GM18517 (cell line): Measurements from ENCODE around the gene GPR108.

ENCODE experiments used
- ATAC-seq: cut with Tn5 transposase; IDR thresholded peaks from one replicate; pipeline ENCODE4 v1.9.1; 2021; ENCODE audit warnings: mild to moderate bottlenecking, moderate library complexity; ENCODE audit not compliant: unreplicated experiment

GPR108 gene

DNA sequence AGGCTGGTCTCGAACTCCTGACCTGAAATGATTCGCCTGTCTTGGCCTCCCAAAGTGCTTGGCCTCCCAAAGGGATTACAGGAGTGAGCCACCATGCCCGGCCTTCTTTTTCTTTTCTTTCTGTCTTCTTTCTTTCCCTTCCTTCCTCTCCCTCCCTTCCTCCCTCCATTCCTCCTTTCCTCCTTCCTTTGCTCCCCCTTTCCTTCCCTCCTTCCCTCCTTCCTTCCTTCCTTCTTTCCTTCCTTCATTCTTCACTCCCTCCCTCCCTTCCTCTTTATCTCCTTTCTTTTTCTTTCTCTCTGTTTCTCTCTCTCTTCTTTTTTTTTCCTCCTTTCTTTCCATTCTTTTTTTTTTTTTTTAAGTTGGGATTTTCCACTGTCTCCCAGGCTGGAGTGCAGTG lies 29.0 kb downstream of the GPR108 start:
- ATAC-seq, result no peak

DNA sequence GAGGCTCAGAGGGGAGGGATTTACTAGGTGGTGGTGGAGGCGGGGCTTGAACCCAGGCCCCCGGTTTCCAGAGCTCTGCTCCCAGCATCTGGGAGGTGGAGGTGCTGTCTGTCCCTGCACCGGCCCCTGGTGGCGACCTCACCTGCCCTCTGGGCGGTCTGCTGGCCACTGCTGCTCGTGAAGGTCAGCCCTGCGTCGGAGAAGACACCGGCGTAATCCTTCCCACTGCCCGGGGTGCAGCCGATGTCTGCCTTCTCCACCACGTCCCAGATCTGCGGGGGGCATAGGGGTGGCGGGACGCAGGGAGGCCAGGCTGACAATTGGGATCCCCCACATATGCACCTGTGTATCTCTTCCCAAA lies 29.7 kb downstream of the GPR108 start:
- ATAC-seq, result no peak

GRCh38 chr19:6707011-6707657 lies 30.2 kb downstream of the GPR108 start:
- no peak for ATAC-seq

DNA sequence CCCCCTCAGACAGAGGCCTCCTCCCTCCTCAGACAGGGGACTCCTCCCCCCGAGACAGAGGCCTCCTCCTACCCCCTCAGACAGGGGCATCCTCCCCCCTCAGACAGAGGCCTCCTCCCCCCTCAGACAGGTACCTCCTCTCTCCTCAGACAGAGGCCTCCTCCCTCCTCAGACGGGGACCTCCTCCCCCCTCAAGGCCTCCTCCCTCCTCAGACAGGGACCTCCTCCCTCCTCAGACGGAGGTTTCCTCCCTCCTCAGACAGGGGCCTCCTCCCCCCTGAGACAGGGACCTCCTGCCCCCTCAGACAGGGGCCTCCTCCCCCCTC lies 30.8 kb downstream of the GPR108 start:
- no peak for ATAC-seq

- ATAC-seq, result no peak
Measured at GRCh38 chr19:6705931-6706632, 31.3 kb downstream of the GPR108 start.

DNA sequence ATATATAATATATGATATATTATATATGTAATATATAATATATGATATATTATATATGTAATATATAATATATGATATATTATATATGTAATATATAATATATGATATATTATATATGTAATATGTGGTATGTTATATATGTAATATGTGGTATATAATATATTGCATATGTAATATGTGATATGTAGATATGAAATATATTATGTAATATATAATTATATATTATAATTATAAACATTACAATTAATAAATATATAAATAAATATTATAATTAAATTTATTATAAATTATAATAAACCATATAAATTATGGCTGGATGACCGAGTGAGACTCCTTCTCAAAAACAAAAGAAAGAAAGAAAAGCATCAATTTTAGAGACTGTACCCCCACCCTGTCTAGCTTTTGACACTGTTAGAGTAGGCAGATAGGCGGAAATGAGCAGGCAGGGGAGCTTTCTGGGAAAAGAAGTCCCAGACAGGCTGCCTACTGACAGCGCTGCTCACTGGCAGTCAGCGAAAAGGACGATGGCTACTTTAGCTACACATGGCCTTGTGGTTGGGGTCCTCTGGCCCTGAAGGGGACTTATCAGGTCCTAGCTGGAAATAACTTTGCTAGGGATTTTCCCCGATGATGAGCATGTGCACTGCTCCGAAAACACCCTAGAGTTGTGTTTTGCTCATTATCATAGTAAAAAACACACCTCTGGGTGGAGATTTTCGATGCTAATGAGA lies 36.6 kb downstream of the GPR108 start:
- no peak for ATAC-seq

GRCh38 chr19:6699935-6700334 lies 37.4 kb downstream of the GPR108 start:
- ATAC-seq, result no peak

GRCh38 chr19:6697291-6697690 lies 40.1 kb downstream of the GPR108 start:
- no peak for ATAC-seq

DNA sequence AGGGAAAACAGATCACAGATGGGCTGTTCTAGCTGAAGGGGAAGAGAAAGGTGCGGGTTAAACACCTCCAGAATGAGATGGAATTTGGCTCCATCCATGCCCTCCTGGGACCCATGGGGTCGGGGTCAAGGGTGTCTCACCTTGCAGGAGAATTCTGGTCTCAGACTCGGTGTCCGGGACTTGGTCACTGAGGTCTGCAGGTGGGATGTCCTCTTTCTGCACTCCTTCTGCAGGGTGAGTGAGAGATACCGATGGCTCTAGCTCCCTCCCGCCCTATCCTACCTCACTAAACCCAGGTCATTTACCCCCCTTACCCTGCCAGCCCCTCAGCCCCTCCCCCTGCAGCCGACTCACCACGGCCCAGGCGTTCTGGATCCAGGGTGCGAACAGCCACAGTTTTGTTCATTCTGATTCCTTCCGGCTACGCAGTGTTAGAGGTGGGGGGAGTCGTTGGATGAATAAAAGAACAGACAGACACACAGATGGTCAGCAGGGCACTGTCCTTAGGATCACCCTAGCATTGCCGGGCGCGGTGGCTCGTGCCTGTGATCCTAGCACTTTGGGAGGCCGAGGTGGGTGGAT lies 41.0 kb downstream of the GPR108 start:
- no peak for ATAC-seq

DNA sequence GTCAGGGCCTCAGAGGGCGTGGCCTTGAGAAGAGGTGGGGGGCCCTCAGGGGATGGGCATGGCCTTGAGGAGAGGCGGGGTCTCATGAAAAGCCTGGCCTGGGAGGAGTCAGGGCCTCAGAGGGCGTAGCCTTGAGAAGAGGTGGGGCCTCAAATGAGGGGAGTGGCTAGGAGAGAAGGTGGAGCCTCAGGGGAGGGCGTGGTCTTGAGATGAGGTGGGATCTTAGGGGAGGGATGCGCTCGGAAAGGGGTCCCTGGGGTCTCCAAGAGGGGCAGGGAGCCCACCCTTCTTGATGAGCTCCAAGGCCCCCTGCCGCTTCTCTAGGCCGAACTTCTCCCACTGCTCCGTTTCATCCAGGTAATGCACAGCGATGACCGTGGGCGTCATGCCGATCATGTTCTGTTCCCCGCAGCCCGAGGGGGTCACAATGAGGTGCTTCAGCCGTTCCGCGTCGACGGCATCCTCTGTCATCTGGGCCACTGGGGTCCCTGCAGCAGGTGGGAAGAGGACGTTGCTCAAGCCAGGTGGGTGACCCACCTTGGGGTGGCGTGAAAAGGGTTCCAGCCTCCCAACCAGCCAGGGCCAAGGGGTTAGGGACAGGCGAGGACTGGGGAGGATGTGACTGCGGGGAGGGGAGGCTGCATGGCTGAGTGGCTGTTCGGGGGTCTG lies 43.1 kb downstream of the GPR108 start:
- ATAC-seq, result no peak

- ATAC-seq, result no peak
Measured at GRCh38 chr19:6693681-6694080, 43.7 kb downstream of the GPR108 start.

DNA sequence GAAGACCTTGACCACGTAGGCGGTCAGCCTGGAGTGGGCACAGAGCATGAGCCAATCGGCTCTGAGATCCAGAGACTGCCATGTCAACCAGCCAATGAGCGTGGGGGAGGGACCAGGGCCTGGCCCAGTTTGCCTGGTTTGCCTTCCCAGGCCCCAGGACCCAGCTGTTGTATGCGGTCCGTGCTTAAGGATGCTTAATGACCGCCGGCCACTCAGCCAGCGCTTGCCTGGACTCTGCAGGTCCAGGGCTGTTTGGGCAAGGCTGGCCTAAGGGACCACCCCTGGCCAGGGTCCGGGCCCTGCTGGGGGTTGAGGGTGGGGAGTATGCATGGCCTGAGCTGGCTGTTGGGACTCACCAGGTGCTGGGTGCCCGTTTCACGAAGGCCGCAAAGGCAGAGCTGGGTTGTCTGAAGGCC lies 44.3 kb downstream of the GPR108 start:
- ATAC-seq, result no peak

- ATAC-seq, result no peak
Measured at GRCh38 chr19:6692027-6692426, 45.4 kb downstream of the GPR108 start.

DNA sequence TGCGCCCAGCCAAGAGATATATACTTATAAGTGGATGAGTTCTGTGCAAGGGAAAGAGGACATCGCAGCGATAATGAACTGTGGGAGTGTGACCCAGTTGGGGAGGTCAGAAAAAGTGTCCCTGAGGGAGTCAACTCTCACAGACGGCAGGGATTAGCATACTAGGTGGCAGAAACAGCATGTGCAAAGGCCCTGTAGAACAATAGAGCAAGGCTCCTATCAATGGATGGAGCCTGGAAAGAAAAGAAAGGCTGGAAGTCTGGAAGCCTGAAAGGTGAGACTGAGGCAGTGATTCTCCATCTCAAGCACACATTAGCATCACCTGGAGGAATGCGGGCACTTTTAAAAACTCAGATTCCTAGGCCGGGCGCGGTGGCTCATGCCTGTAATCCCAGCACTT lies 46.0 kb downstream of the GPR108 start:
- ATAC-seq, result no peak

GRCh38 chr19:6690160-6690885 lies 47.1 kb downstream of the GPR108 start:
- no peak for ATAC-seq

- no peak for ATAC-seq
Measured at GRCh38 chr19:6687114-6687513, 50.3 kb downstream of the GPR108 start.

DNA sequence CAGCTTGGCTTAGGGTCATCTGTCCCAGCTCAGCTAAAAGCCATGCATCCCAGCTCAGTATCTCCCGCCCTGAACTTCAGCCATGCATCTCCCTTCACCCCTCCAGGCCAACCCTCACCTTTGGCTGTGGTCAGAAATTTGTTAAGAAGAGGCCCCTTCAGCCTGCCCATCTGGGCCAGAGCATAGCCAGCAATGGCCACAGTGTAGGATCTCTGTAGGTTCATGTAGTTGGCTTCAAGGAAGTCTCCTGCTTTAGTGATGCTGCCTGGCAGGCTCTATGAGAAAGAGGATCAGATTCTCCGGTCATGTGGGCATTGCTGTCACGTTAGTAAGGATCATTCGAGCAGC lies 50.8 kb downstream of the GPR108 start:
- ATAC-seq, result no peak

DNA sequence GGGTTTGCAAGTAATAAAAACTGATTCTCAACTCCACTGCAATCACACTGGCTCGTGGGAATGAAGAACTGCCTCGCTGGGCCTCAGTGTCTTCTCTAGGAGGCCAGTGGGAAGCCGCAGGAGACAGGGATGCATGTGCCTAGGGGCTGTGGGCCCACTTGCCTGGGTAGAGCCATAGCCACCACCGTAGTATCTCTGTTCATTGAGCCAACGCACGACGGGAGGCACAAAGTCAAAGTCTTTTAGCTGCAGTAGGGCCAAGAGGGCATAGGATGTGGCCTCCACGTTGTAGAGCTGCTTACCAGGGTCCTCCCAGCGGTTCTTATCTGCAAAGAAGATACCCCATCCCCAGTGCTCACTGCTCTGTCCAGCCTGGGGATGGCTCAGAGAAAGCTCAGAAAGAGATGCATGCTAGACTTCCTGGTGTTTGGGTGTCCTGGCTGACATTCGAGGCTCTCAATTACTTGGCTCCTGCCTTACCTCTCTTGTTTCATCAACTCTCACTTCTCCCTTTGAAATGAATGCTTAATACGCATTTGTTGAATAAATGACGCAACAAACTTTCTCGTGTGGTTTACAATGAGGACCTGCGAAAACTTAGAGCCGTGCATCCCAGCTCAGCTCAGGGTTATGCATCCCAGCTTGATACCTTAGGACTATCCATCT lies 51.3 kb downstream of the GPR108 start:
- no peak for ATAC-seq

DNA sequence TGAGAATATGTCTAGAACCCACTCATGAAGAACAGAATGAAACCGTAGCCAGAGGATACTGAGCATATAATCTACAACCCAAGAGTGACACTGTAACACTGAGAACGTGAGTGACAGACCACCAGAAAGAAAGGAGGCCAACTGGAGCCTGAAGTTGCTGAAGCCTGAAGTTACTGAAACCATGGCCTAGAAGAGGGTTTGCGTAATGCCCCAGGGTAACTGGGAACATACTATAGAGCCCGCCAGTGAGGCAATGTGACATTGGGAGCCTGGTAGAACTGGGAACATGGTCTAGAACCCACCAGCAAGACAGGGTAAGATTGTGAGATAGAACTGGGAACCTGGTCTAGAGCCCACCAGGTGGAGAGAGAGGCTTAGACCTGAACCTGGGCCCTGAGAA lies 51.9 kb downstream of the GPR108 start:
- ATAC-seq, result no peak

DNA sequence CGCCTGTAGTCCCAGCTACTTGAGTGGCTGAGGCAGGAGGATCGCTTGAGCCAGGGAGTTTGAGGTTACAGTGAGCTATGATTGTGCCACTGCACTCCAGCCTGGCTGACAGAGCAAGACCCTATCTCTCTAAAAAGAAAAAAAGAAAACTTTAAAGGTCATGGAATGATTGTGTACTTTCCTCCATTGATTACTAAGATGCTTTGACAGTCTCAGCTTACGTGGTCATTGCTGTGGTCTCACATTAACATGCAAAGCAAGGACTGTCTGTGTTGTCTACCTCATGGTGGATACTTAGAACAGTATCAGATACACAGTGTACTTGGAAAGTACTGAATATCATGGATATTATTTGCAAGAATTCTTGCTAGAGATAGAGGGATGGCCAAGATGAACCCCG lies 53.4 kb downstream of the GPR108 start:
- no peak for ATAC-seq
